Measurements from ENCODE around the gene TRAIP.

The TRAIP gene

GRCh38 chr3:49841806-49842205 is 14.6 kb downstream of the TRAIP start:
- Histone ChIP-seq H3K9ac (ENCODE audit: low read length) (no peak overlapping the region), H3K9me2 (ENCODE audit: low read depth, low read length) (no peaks in the 10 kb centered on the region), H4K20me1 (ENCODE audit: insufficient read depth, low read length) (no peaks in the 10 kb centered on the region), H3F3A (ENCODE audit: insufficient read depth, low read length) (no peaks in the 10 kb centered on the region), H3K4me1 (ENCODE audit: insufficient read depth, low read length, severe bottlenecking) (no peaks in the 10 kb centered on the region), H2AFZ (ENCODE audit: low read length) (no peak overlapping the region), H3K4me2 (ENCODE audit: low read length) (no peak overlapping the region), H3K36me3 (ENCODE audit: insufficient read depth, low read length) (peaks cover 63% of the 10 kb centered on the region; the same call in 1 of the 2 replicates), H3K79me2 (ENCODE audit: insufficient read depth, low read length) (no peaks in the 10 kb centered on the region), H3K4me3 (ENCODE audit: low read depth, low read length, poor library complexity, severe bottlenecking) (no peak overlapping the region), H3K9me3 (ENCODE audit: low read length) (no peaks in the 10 kb centered on the region), H3K27ac (ENCODE audit: low read depth, low read length, poor library complexity, severe bottlenecking) (no peak overlapping the region), H3K27me3 (ENCODE audit: insufficient read depth, low read length) (no peaks in the 10 kb centered on the region)
- TF ChIP-seq EZH2 (IDR thresholded peaks at IDR 0.05; ENCODE audit: borderline replicate concordance, low read length): no peak
- TF ChIP-seq CTCF (IDR thresholded peaks at IDR 0.05; ENCODE audit: low read length): no peak

- H3K9me3 ChIP-seq (ENCODE audit: low read length): no peaks in the 10 kb centered on the region
- peaks cover 63% of the 10 kb centered on the region; the same call in 1 of the 2 replicates for H3K36me3 ChIP-seq (ENCODE audit: insufficient read depth, low read length)
- no peak overlapping the region for H3K4me2 ChIP-seq (ENCODE audit: low read length)
- H3K79me2 ChIP-seq (ENCODE audit: insufficient read depth, low read length): no peaks in the 10 kb centered on the region
- no peak overlapping the region for H3K27ac ChIP-seq (ENCODE audit: low read depth, low read length, poor library complexity, severe bottlenecking)
- H3F3A ChIP-seq (ENCODE audit: insufficient read depth, low read length): no peaks in the 10 kb centered on the region
- H3K4me1 ChIP-seq (ENCODE audit: insufficient read depth, low read length, severe bottlenecking): no peaks in the 10 kb centered on the region
- no peaks in the 10 kb centered on the region for H3K9me2 ChIP-seq (ENCODE audit: low read depth, low read length)
- H2AFZ ChIP-seq (ENCODE audit: low read length): no peak overlapping the region
- no peaks in the 10 kb centered on the region for H4K20me1 ChIP-seq (ENCODE audit: insufficient read depth, low read length)
- TF ChIP-seq EZH2 (IDR thresholded peaks at IDR 0.05; ENCODE audit: borderline replicate concordance, low read length) (no peak), CTCF (IDR thresholded peaks at IDR 0.05; ENCODE audit: low read length) (peak; percentile 74)
- no peak overlapping the region for H3K4me3 ChIP-seq (ENCODE audit: low read depth, low read length, poor library complexity, severe bottlenecking)
- no peaks in the 10 kb centered on the region for H3K27me3 ChIP-seq (ENCODE audit: insufficient read depth, low read length)
- H3K9ac ChIP-seq (ENCODE audit: low read length): no peak overlapping the region
Observed at GRCh38 chr3:49841126-49841696, 15.2 kb downstream of the TRAIP start.

GRCh38 chr3:49840388-49840787 is 16.0 kb downstream of the TRAIP start:
- H4K20me1 ChIP-seq (ENCODE audit: insufficient read depth, low read length): no peaks in the 10 kb centered on the region
- no peaks in the 10 kb centered on the region for H3K9me2 ChIP-seq (ENCODE audit: low read depth, low read length)
- peaks cover 56% of the 10 kb centered on the region; the same call in 1 of the 2 replicates for H3K36me3 ChIP-seq (ENCODE audit: insufficient read depth, low read length)
- TF ChIP-seq CTCF (IDR thresholded peaks at IDR 0.05; ENCODE audit: low read length) (no peak), EZH2 (IDR thresholded peaks at IDR 0.05; ENCODE audit: borderline replicate concordance, low read length) (no peak)
- H3K79me2 ChIP-seq (ENCODE audit: insufficient read depth, low read length): no peaks in the 10 kb centered on the region
- H2AFZ ChIP-seq (ENCODE audit: low read length): no peak overlapping the region
- no peaks in the 10 kb centered on the region for H3K9me3 ChIP-seq (ENCODE audit: low read length)
- H3K27ac ChIP-seq (ENCODE audit: low read depth, low read length, poor library complexity, severe bottlenecking): no peak overlapping the region
- H3K4me2 ChIP-seq (ENCODE audit: low read length): no peak overlapping the region
- H3K4me3 ChIP-seq (ENCODE audit: low read depth, low read length, poor library complexity, severe bottlenecking): no peak overlapping the region
- no peaks in the 10 kb centered on the region for H3K4me1 ChIP-seq (ENCODE audit: insufficient read depth, low read length, severe bottlenecking)
- H3F3A ChIP-seq (ENCODE audit: insufficient read depth, low read length): no peaks in the 10 kb centered on the region
- no peak overlapping the region for H3K9ac ChIP-seq (ENCODE audit: low read length)
- H3K27me3 ChIP-seq (ENCODE audit: insufficient read depth, low read length): no peaks in the 10 kb centered on the region

Data from OCI-LY1 (cell line).